Measurements from ENCODE around the gene CTSL.
"Not testable (repeated sequence)": the region's sequence is repeated elsewhere in the genome, so short reads cannot be mapped to it uniquely, and the experiment has no call there.

DNA sequence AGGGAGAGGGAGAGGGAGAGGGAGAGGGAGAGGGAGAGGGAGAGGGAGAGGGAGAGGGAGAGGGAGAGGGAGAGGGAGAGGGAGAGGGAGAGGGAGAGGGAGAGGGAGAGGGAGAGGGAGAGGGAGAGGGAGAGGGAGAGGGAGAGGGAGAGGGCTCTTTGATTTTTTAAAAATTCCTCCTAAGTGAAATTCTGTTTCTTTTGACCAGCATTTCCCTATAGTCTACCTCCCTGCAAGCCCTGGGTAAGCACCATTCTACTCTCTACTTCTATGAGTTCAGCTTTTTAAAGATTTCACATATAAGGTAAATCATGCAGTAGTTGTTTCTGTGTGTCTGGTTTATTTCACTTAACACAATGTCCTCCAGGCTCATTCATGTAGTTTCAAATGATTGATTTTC lies 34.1 kb downstream of the CTSL start:
- TF ChIP-seq, protein P1, sequence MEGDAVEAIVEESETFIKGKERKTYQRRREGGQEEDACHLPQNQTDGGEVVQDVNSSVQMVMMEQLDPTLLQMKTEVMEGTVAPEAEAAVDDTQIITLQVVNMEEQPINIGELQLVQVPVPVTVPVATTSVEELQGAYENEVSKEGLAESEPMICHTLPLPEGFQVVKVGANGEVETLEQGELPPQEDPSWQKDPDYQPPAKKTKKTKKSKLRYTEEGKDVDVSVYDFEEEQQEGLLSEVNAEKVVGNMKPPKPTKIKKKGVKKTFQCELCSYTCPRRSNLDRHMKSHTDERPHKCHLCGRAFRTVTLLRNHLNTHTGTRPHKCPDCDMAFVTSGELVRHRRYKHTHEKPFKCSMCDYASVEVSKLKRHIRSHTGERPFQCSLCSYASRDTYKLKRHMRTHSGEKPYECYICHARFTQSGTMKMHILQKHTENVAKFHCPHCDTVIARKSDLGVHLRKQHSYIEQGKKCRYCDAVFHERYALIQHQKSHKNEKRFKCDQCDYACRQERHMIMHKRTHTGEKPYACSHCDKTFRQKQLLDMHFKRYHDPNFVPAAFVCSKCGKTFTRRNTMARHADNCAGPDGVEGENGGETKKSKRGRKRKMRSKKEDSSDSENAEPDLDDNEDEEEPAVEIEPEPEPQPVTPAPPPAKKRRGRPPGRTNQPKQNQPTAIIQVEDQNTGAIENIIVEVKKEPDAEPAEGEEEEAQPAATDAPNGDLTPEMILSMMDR (IDR thresholded peaks at IDR 0.05) = not testable (repeated sequence)
- not testable (repeated sequence) for TF ChIP-seq SOX15 (CRISPR knock-in tag; IDR thresholded peaks at IDR 0.05); E2F4 (CRISPR knock-in tag; IDR thresholded peaks at IDR 0.05; ENCODE audit: borderline replicate concordance, low read depth); RELA (CRISPR knock-in tag; IDR thresholded peaks at IDR 0.05; ENCODE audit: borderline replicate concordance); TEAD4 (CRISPR knock-in tag; IDR thresholded peaks at IDR 0.05); JUN (CRISPR knock-in tag; IDR thresholded peaks at IDR 0.05); TEAD1 (CRISPR knock-in tag; IDR thresholded peaks at IDR 0.05); ZNF416 (CRISPR knock-in tag; IDR thresholded peaks at IDR 0.05)
- TF ChIP-seq, protein P2, sequence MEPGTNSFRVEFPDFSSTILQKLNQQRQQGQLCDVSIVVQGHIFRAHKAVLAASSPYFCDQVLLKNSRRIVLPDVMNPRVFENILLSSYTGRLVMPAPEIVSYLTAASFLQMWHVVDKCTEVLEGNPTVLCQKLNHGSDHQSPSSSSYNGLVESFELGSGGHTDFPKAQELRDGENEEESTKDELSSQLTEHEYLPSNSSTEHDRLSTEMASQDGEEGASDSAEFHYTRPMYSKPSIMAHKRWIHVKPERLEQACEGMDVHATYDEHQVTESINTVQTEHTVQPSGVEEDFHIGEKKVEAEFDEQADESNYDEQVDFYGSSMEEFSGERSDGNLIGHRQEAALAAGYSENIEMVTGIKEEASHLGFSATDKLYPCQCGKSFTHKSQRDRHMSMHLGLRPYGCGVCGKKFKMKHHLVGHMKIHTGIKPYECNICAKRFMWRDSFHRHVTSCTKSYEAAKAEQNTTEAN (CRISPR knock-in tag; IDR thresholded peaks at IDR 0.05) = not testable (repeated sequence)
- TF ChIP-seq, protein P3, sequence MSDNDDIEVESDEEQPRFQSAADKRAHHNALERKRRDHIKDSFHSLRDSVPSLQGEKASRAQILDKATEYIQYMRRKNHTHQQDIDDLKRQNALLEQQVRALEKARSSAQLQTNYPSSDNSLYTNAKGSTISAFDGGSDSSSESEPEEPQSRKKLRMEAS (CRISPR knock-in tag; IDR thresholded peaks at IDR 0.05) = not testable (repeated sequence)

Data from WTC11 (cell line).